ENCODE results near the gene WDR5.

WDR5 gene

DNA sequence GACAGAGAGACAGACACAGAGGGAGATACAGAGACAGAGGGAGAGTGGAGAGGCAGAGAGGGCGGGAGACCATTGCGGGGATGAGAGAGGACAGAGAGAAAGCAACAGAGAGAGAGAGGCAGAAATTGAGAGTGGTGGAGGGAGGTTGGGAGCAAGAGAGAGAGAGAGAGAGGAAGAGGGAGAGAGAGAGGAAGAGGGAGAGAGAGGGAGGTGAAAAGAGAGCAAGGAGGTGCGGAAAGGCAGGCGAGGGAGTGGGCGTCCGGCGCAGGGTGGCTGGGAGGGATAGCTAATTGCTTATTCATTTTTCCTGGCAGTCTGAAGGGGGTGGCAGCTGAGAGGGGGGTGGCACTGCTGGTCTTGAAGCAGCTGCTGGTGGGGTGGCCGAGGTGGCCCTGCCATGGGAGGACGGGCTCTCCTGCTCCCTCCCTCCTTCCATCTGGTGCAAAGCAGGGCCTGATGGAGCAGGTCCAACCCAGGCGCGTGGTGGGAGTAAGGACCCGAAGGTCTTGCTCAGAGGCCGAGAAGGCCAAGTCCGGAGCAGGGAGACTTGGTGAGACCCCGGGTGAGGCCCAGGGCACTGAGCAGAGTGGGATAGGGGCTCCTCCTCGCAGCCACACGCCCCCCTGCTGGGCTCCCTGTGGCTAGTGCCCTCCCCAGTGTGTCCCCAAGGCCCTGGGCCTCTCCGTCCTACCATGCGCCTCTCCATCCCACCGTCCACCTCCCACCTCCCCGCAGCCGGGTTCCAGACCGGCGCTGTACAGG is 53.8 kb downstream of the WDR5 start:
- DNase-seq = no peak

DNA sequence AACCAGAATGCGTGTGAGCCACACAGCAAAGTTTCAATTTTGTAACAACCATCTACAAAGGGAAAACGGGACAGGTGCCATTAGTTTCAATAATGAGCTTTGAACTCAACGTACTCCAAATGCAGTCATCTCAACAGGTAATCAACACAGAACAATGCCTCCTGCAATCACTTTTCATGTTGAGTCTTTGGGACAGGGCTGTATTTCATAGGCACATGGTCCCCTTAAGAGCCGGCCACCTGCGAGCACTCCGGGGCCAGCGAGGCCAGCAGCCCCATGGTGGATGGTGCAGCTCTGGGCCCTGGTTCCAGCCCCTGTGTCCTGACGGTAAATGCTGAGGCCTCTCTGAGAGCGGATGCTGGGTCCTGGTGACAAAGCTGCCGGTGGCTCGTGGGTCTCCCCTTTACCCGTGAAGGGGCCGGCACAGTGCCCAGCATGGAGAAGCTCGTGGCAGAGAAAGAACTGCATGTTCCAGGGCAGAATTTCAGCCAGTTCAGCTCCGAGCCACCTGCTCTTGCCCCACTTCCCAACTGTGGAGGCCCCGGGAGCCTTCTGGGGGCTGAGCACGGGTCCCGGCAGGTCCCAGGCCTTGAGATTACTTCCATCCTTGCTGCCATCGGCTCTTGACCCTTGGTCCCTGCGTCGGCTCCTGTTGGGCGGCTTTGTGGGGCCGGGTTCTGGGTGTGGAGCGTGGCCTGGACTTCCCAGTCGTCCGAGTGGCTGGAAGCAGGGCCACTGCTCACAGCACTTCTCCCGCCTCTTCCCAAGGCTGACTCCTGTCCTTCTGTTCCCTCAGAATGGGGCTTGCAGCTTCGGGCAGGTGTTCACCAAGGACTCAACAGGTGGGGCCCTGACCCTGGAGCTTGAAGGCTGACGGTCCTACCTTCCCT is 54.6 kb downstream of the WDR5 start:
- no peak for DNase-seq

- DNase-seq = no peak
Measured at GRCh38 chr9:134191455-134192209, 55.8 kb downstream of the WDR5 start.

DNA sequence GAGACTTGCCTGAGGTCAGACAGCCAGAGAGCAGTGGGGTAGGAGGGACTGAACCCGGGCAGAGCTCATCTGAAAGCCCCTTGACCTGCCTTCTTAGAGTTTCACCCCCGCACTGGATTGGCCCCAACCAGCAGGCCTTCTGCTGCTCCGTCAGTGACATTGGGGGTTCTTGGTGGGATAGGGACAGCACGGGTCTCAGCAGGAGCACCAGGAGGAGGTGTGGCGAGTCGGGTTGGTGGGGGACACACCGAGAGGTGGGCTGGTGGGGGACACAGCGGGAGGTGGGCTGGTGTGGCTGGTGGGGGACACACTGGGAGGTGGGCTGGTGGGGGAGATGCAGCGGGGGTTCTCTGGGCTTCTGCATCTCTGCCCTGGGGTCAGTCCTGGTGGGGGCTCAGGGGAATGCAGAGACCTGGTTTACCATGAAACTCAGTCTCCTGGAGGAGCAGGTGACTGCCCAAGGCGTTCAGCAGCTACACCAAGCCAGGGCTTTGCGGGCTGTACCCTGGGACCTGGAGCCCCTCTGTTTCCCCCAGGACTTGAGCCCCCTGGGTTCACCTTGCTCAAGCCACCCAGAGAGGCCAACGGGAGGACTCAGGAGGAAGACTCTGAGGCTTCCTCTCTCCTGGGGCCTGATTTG is 56.5 kb downstream of the WDR5 start:
- DNase-seq = no peak

- DNase-seq = no peak
Measured at GRCh38 chr9:134192951-134193731, 57.3 kb downstream of the WDR5 start.

DNA sequence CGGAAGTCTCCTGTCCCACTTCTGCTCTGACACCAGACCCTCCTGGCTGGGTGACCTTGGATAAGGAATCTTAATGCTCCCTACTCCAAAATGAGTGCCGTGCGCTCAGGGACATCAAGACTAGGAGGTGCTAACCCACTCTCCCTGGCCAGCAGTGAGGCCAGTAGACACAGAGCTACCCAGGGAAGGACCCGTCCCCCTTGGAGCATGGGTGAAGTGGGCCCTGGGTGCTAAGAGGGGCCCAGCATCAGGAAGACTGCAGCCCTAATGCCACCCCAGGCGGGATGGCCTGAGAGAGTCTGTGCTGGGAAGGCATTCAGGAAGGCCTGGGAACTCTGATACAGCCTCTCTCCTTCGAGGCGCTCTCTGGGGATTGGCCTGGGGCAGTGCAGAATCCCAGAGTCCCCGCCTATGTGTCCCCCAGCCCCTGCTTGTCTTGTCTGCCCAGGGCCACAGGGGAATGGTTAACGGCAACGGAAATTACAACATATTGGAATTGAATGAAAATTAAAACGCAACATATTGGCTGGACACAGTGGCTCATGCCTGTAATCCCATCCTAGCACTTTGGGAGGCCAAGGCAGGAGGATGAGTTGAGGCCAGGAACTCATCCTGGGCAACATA is 58.1 kb downstream of the WDR5 start:
- DNase-seq = no peak

GRCh38 chr9:134195558-134195957 is 59.7 kb downstream of the WDR5 start:
- DNase-seq = no peak

DNA sequence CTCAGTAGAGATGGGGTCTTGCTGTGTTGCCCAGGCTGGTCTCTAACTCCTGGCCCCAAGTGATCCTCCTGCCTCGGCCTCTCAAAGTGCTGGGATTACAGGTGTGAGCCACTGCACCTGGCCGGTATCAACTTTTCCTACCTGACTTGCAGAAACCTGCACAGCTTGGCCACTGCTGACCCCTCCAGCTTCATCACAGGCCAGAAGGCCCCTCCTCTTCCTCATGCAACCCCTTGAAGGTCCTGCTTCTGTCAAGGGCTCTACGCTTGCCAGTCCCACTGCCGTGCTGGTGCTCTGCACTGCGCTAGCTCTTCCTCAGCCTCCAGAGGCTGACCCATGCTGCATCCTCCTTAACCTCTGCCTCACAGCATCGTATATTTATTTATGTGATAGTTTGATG is 61.0 kb downstream of the WDR5 start:
- DNase-seq = no peak

DNA sequence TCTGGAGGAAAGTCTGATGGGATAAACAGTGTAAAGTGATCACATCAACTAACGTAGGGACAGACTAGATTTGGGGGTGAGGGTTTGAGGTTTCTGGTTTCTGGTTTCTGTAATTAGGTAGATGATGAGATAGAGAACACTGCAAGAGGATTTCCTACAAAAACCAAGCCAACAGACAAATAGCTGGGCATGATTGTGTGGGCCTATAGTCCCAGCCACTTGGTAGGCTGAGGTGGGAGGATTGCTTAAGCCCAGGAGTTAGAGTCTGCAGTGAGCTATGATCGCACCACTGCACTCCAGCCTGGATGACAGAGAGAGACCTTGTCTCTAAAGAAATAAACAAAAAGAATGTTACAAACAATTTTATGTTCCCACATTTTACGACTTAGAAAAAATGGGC is 62.9 kb downstream of the WDR5 start:
- no peak for DNase-seq

DNA sequence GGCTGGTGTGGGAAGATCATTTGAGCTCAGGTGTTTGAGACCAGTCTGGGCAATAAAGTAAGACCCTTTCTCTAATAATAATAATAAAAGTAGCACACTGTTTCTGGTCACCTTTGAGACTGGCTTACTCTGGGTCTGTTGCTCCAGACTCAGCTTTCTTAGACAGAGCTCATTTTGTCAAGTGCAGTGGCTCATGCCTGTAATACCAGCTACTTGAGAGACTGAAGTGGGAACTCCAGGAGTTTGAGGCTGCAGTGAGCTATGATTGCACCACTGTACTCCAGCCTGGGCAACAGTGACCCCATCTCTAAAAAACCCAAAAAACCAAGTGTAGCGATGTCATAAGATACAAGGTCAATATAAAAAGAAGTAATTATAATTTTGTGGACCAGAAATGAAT is 64.8 kb downstream of the WDR5 start:
- no peak for DNase-seq

- DNase-seq = no peak
Measured at GRCh38 chr9:134203224-134203623, 67.3 kb downstream of the WDR5 start.

- no peak for DNase-seq
Measured at GRCh38 chr9:134204041-134204440, 68.2 kb downstream of the WDR5 start.

- no peak for DNase-seq
Measured at GRCh38 chr9:134204991-134205578, 69.2 kb downstream of the WDR5 start.

DNA sequence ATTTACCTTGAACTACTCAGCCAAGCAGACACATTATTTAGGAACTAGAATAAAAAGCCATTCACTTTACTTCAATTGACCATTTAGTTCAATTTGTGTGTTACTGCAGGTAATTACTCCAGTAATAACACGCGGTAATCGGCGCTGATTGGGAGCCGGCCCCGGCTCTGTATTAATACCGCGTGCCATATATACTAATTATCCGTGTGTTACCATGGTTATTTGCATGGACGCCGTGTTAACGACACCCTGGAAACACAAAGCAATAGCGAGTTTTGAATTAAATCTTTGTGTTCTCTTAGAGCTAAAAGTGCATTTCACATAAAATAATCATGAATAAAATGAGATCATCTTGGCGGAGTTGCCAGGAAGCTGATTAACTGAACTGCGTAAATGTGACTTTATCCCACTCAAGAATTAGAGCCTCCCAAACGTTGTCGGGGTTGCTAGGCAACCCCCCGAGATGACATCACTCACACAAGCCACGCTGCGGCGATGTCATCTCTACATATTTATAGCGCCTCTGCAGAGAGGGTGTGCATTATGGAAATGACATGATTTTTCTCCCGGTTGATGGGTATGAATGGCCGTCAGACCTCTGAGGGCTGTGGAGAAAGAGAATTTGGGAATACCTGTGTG is 69.9 kb downstream of the WDR5 start:
- DNase-seq = no peak

DNA sequence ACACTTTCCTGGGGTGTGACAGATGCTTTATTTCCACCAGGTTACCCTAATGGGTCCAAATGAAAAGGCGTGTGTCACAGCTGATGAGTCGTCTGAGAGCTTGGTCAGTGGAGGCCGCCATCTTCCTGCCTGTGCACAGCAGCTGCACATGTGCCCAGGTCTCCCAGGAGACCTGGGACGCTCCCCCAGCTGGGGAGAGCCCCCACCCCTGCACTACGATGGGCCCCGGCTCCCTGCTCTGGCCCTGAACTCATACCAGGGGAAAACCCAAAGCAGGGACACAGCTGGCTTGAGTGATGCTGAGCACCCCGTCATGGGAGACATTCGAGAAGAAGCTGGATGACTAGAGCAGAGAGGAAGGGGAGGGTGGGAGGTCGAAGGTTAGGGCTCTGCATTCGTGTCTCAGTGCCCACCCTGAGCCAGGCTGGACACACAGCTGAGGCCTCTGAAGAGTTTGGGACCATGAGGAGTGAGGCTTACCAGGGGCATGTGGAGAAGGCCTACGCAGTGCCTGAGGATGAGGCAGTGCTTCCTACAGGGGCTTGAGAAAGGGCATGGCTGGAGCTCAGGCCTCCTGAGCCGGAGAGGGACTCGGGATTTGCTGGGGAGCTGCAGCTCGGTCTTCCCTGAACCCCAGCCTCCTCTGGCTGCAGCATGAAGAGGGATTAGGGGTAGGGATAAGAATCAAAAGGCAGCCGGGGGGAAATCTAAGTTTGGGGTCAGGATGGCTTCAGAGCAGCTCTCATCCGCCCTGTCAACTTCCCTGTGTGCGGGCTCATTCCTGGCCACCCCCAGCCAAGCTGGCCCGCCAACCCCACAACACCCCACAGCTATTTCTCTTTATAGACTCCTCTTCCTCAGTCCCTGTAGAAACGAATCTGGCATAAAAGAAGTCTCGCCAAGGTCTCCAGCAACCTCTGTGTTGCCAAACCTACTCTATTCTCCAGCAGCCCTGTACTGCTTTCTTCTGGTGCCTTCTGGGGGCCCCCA is 70.7 kb downstream of the WDR5 start:
- DNase-seq = no peak

GRCh38 chr9:134208310-134208841 is 72.5 kb downstream of the WDR5 start:
- DNase-seq = no peak

DNA sequence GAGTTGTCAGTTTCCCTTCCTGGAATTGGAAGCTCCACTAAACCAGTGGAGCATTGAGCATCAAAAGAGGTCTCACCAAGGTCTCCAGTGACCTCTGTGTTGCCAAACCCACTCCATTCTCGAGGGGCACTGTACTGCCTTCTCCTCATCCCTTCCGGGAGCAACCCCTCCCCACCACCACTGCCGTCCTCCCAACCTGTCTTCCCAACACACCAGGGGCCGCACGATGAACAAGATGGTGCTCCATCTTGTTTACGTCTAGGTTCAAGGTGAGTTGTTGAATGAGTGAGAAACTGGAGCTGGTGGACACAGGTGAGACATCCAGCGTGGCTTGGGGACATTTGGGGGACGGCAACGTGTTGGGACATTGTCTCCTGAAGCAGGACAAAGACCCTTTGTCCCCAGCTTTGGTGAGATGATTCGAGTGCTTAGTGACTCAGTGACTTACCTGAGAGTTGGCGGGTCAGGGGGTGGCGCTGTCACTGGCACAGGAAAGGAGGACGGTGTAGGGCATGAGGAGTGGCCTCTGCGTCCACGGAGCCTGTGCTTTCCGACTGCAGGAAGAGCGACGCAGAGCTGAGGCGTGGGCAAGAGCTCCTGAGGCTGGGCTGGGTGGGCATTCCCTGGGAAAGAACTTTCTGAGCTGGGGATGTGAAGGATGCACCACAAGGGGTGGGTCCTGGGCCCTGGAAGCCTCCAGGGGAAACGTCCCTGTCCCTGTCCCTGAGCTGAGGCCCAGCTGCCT is 73.3 kb downstream of the WDR5 start:
- no peak for DNase-seq

Measured in KG1 (cell line).